Adrenal gland (tissue), 5 donors: Measurements from ENCODE around the gene SRGAP2B.
"Not testable (repeated sequence)": the region's sequence is repeated elsewhere in the genome, so short reads cannot be mapped to it uniquely, and the experiment has no call there.

ENCODE experiments used
- CTCF ChIP-seq, 6 experiments: fragments of 450-650 bp in 4 of 6; fragments of 200-600 bp in 2 of 6; sonication (generic) in 1 of 6; IDR thresholded peaks; 1 replicate in 5 of 6; 2 replicates in 1 of 6; pipeline versions ENCODE4 v1.5.1 to v1.8.0; 2016 to 2021; ENCODE audit warnings: antibody characterized with exemption in 6 of 6, mild to moderate bottlenecking in 2 of 6, moderate library complexity in 1 of 6
- POLR2A ChIP-seq, 2 donors: fragments of 450-650 bp; IDR thresholded peaks; one replicate each; pipeline ENCODE4 v1.6.1; 2017; ENCODE audit warnings: antibody characterized with exemption in 2 of 2, mild to moderate bottlenecking in 2 of 2, moderate library complexity in 1 of 2
- donor health status: DM: no; HTN: no; CAD: no.

- not testable (repeated sequence) for TF ChIP-seq CTCF, POLR2A (IDR thresholded peaks at IDR 0.05)
These were observed 16.5 kb upstream of the SRGAP2B start for GRCh38 chr1:145111674-145112073.
